ENCODE measurements around the gene TMC7. TPM values are rescaled to one million over a fixed set of nuclear protein-coding genes. Genes with fewer than 3 reads are reported as not detected.

The TMC7 gene
- total RNA-seq, 1 experiment from 2014 or later = 0.82 TPM

GRCh38 chr16:19044769-19045168 is 61.0 kb downstream of the TMC7 start:
- Histone ChIP-seq H3K4me1 (ENCODE audit: insufficient read depth, low read length, poor library complexity, severe bottlenecking) (no peaks in the 10 kb centered on the region), H3K36me3 (ENCODE audit: insufficient read depth, low read length, poor library complexity, severe bottlenecking) (no peaks in the 10 kb centered on the region)
- BruUV-seq (replicated peaks) = no TSS peak

DNA sequence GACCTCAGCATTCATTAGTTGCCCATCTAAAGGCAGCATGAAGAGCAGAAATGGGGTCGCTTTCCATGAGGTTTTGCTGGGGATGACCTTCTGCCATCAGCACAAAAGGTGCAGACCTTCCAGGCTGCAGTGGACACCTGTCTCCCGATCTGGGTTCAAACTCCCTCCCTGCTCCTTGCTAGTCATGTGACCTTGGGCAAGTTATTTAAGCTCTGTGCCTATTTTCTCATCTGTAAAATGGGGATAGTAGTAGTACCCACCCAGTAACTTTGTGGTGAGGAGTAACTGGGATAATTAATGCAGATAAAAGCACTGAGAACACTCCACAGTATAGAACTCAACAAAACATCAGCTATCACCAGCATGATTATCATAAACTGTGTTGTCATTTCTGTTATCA is 62.3 kb downstream of the TMC7 start:
- DNase-seq (ENCODE audit: low spot score) = no peak
- Histone ChIP-seq H3K27ac (ENCODE audit: low read depth, low read length, poor library complexity, severe bottlenecking) (no peak overlapping the region), H3K27me3 (replicated peaks; ENCODE audit: insufficient read depth, low read depth, low read length, poor library complexity) (no peaks in the 10 kb centered on the region), H3K4me3 (ENCODE audit: low read depth, low read length, poor library complexity, severe bottlenecking) (no peak overlapping the region), H3K9me3 (ENCODE audit: low read depth, low read length, poor library complexity, severe bottlenecking) (no peaks in the 10 kb centered on the region), H3K4me1 (ENCODE audit: insufficient read depth, low read length, poor library complexity, severe bottlenecking) (no peaks in the 10 kb centered on the region), H3K36me3 (ENCODE audit: insufficient read depth, low read length, poor library complexity, severe bottlenecking) (no peaks in the 10 kb centered on the region)
- TF ChIP-seq, protein P1, sequence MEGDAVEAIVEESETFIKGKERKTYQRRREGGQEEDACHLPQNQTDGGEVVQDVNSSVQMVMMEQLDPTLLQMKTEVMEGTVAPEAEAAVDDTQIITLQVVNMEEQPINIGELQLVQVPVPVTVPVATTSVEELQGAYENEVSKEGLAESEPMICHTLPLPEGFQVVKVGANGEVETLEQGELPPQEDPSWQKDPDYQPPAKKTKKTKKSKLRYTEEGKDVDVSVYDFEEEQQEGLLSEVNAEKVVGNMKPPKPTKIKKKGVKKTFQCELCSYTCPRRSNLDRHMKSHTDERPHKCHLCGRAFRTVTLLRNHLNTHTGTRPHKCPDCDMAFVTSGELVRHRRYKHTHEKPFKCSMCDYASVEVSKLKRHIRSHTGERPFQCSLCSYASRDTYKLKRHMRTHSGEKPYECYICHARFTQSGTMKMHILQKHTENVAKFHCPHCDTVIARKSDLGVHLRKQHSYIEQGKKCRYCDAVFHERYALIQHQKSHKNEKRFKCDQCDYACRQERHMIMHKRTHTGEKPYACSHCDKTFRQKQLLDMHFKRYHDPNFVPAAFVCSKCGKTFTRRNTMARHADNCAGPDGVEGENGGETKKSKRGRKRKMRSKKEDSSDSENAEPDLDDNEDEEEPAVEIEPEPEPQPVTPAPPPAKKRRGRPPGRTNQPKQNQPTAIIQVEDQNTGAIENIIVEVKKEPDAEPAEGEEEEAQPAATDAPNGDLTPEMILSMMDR (conservative IDR thresholded peaks at IDR 0.05; ENCODE audit: low read depth, low read length) = no peak
- TF ChIP-seq EZH2 (IDR thresholded peaks at IDR 0.05; ENCODE audit: borderline replicate concordance, low read depth, low read length, poor library complexity, severe bottlenecking) = no peak
- POLR2A ChIA-PET (ENCODE audit: low non-redundant PET) = no interaction called here
- BruUV-seq (replicated peaks) = no TSS peak
- CTCF ChIA-PET = no interaction called here
- intact Hi-C loops (cut with micrococcal nuclease; ENCODE audit: unreplicated experiment) = no loop called here

More at GRCh38 chr16:19044769-19045168, 61.0 kb downstream of the TMC7 start:
- intact Hi-C loops (cut with micrococcal nuclease; ENCODE audit: unreplicated experiment) = no loop called here
- Histone ChIP-seq H3K4me3 (ENCODE audit: low read depth, low read length, poor library complexity, severe bottlenecking) (no peak overlapping the region), H3K27ac (ENCODE audit: low read depth, low read length, poor library complexity, severe bottlenecking) (no peak overlapping the region), H3K27me3 (replicated peaks; ENCODE audit: insufficient read depth, low read depth, low read length, poor library complexity) (no peaks in the 10 kb centered on the region), H3K9me3 (ENCODE audit: low read depth, low read length, poor library complexity, severe bottlenecking) (no peaks in the 10 kb centered on the region)
- POLR2A ChIA-PET (ENCODE audit: low non-redundant PET) = interaction anchor here (0.6 kb wide), 1 partner anchor 10 kb away, joined by 4 read pairs; no protein-coding TSS in a partner anchor
- CTCF ChIA-PET = no interaction called here
- TF ChIP-seq, protein P1 (conservative IDR thresholded peaks at IDR 0.05; ENCODE audit: low read depth, low read length) = no peak
- TF ChIP-seq EZH2 (IDR thresholded peaks at IDR 0.05; ENCODE audit: borderline replicate concordance, low read depth, low read length, poor library complexity, severe bottlenecking) = no peak
- no peak for DNase-seq (ENCODE audit: low spot score)

DNA sequence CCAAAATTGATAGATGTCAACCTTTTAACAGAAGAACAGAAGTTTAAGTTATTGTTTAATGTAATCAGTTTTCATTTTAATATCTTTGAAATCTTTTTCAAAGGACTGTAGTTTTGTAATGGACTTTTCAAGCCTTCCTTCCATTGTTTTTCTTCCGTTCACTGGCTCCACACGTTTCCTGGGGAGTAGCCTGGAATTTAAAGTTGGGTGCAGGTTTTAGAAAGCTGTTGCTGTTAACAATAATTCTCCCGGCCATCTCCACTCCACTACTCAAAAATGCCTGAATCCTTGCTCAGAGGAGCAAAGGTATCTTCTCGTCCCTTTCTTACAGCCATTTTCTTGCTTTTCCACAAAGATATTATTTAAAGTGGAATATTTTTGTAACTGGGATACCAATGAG is 79.0 kb downstream of the TMC7 start:
- Histone ChIP-seq H3K27me3 (replicated peaks; ENCODE audit: insufficient read depth, low read depth, low read length, poor library complexity) (no peaks in the 10 kb centered on the region), H3K4me1 (ENCODE audit: insufficient read depth, low read length, poor library complexity, severe bottlenecking) (no peaks in the 10 kb centered on the region), H3K27ac (ENCODE audit: low read depth, low read length, poor library complexity, severe bottlenecking) (no peak overlapping the region), H3K9me3 (ENCODE audit: low read depth, low read length, poor library complexity, severe bottlenecking) (no peaks in the 10 kb centered on the region), H3K4me3 (ENCODE audit: low read depth, low read length, poor library complexity, severe bottlenecking) (no peak overlapping the region), H3K36me3 (ENCODE audit: insufficient read depth, low read length, poor library complexity, severe bottlenecking) (no peaks in the 10 kb centered on the region)
- BruUV-seq (replicated peaks) = no TSS peak
- DNase-seq (ENCODE audit: low spot score) = no peak
- intact Hi-C loops (cut with micrococcal nuclease; ENCODE audit: unreplicated experiment) = no loop called here
- no peak for TF ChIP-seq EZH2 (IDR thresholded peaks at IDR 0.05; ENCODE audit: borderline replicate concordance, low read depth, low read length, poor library complexity, severe bottlenecking)
- TF ChIP-seq, protein P1 (conservative IDR thresholded peaks at IDR 0.05; ENCODE audit: low read depth, low read length) = no peak
- ChIA-PET POLR2A (ENCODE audit: low non-redundant PET) (no interaction called here), CTCF (no interaction called here)

All from A673 (cell line).